HG03575 (cell line): ENCODE data around the gene SLC38A5.
"Not testable (repeated sequence)": the region's sequence is repeated elsewhere in the genome, so short reads cannot be mapped to it uniquely, and the experiment has no call there.

Experiments used
- ATAC-seq: cut with Tn5 transposase; IDR thresholded peaks from one replicate; pipeline ENCODE4 v1.9.1; 2021; ENCODE audit not compliant: unreplicated experiment, insufficient number of reproducible peaks, low FRiP score; ENCODE audit errors: extremely low read depth

Gene SLC38A5

DNA sequence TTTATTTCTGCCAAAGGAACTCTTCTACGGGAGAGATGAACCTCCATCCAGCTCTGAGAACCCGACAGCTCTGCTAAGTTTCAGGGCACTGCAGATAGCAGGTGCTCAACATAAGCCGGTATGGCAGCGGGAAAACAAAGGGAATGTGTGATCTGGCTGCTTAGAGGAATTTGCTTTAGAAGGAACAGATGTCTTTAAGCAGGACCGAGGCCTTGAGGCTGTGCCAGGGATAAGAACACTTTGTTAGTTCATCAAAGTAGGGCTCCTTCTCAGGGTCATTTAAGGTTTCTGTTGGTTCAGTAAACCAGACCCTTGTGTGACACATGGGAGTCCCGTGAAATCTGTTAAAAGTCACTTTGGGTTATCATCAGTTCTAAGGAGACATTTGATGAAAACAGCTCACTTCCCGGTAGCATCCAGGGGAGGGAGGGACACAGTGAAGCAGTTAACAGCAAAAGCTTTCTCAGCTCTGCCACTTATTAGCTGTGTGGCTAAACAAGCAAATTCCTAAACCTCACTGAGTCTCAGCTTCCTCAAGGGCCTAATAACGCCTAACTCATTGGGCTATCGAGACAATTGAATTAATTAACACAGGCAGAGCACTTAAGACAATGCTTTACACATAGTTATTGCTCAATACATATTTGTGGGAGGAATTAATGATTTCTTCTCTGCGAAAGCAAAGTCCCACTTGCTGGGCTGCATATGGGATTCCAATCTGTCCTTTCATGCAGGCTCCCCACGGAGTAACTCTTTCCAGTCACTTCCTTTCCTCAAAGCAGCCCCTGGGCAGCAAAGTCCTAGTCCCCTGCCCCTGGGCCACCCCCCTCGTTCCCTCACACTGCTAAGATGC, 3.0 kb upstream of the SLC38A5 start:
- no peak for ATAC-seq

DNA sequence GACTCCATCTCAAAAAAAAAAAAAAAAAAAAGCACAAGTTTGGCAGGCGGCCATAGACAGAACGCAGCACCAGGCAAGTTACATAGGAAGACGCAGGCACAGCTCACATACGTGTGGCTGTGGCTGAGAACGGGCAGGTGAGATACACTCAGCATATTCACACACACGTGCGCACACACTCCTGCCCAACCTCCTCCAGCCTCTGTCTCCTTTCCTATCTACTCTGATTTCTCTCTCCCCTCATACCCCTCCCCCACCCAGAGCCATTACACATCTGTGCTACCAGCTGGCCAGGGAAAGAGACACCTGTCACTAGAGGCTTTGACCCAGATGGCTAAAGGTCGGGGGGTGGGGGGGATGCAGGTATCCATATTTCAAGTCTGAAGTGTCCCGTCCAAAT, 2.2 kb upstream of the SLC38A5 start:
- no peak for ATAC-seq

DNA sequence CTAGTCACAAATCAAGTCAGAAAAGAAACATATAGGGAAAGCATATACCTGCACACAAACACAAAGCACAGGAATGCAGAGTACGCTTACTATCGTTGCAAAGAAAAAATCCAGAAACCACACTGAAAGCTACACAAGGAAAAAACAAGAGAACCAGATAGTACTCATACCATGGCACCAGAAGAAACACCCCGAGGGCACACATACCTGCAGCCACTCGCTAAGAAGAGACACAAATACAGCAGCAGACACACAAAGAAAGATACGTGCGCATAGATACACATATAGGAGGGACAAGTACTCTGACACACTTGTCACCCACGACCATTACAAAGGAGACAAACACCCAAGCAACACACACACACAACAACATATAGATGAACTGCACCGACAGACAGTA, 1.4 kb upstream of the SLC38A5 start:
- ATAC-seq, result no peak

DNA sequence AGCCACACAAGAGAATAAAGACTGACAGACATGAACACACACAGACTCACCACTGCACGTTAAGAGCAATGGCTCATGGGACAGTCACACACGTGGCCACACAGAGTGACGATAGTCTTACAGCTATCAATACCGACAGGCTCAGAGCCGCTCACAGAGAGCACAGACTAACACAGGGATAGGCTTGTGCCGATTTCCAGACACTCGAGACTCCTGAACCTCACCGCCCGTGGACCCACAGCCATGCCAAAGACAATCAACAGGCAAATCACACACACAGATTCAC, 716 bp upstream of the SLC38A5 start:
- no peak for ATAC-seq

DNA sequence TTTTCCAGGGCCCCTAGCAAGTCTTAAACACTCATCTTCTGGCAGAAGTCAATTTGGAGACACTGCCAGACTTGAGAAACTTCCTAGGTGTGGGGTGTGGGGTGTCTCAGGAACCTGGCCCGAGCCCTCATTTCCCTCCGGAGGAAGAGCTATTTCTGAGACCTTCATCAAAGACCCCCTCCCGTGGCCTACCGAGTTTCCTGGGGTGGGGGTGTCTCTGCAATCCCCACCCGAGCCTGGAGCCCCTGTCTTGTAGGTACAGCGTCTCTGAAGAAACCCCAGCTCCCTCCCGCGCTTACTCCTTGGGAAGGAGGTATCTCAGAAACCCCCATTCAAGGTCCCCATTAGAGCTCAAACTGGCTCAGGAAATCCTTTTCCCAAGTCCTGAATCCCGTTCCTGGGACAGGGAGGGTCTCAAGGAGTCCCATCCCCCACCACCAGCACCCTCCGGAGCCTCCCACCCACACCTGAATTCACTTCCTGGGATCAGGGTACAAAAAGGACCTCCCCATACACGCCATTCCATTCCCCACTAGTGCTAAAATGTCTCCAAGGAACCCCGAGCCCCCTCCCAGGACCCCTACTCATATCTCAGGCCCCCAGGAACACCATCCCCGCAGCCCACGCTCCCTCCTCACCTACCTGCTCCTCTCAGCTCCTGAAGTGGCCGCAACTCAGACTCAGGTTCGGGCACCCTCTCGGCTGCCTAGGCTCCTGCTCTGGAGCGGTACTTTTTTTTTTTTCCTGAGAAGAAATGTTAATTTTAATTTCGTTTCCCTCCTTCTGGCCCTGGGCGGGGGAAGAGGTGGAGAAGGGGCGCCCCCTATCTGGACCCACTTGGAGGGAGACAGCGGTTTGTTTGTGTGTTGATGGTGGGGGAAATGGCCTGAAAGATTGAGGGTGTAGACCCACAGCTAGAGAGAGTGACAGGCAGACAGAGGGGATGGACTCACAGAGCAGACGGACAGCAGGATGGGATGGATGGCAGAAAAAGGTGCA, 1.1 kb downstream of the SLC38A5 start:
- ATAC-seq, result no peak

DNA sequence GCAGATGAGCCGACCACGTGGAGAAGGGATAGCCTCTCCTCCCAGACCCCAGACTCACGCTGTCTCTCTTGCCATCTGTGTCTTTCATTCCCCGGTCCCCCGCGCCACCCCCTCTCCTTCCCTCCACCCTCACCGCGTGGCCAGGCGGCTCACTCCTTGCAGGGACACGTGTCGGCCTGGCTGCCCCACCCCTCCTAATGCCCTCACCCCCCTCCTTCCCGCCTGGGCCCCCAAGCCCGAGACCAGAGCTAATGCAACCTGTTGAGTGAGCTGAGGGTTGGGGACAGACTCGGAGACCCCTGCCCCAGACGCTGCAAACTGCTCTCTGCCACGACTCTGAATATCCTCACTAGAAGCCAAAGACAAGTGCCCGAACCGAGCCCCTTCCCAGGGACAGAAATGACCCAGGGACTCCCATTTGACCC, 1.8 kb downstream of the SLC38A5 start:
- ATAC-seq, result no peak

DNA sequence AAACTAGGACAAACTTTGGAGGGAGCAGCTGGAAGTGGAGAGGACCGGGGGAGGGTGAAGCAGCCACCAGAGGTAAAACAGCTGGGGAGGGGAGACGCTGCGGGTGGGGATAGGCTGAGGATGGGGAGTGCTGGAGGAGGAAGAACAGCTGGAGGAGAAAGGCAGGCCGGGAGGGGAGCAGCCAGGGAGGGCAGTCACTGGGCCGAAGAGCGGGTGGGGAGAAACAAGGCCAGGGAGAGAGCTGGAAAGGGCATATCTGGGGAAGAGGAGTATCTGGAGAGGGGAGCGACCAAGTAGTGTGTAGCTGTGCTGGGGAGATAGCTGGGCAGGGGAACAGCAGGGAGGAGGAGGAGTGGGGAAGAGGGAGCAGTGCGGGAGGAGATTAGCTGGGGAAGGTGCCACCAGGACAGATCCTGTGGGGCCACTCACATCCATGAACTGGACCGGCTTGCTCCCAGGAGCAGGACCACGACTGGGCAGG, 2.7 kb downstream of the SLC38A5 start:
- ATAC-seq, result no peak

DNA sequence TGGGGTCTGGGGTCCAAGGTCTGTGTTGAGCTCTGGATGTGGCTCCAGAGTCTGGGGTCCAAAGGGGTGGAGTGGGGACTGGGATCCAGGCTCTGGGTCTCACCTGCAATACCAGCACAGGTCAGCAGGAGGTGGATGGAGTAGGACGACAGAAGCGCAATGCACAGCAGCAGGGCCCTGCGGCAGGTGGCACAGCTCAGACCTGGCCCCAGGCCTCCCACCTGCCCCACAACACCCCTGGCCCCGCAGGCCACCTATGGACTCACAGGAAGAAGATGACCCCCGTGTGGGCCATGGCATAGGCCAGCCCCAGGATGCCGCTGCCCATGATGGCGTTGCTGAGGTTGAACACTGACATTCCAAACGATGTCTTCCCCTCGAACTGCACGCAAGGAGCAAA, 3.4 kb downstream of the SLC38A5 start:
- ATAC-seq, result no peak

DNA sequence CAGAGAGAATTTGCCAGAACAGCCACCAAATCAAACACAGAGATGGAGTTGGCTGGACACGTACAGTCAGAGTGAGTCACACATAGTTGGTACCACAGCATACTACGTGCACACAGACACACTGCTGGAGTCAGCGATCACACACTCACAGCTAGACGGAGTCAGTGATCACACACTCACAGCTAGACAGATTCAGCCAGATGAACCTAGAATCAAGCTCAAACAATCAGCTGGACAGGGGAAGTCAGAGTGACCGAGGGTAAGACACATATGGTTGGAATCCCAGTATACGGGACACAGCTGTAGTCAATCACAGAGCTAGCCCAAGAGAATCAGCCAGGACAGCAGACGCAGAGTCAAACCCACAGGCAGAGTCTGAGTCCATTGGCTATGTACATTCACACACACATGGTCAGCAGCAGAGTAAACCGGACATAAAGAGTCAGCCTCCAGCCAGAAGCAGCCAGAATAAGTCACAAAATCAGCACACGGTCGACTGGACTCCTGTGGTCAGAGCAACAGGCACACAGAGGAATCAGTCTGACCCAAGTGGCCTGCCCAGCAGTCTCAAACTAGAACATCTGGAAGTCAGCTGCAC, 4.6 kb downstream of the SLC38A5 start:
- no peak for ATAC-seq

DNA sequence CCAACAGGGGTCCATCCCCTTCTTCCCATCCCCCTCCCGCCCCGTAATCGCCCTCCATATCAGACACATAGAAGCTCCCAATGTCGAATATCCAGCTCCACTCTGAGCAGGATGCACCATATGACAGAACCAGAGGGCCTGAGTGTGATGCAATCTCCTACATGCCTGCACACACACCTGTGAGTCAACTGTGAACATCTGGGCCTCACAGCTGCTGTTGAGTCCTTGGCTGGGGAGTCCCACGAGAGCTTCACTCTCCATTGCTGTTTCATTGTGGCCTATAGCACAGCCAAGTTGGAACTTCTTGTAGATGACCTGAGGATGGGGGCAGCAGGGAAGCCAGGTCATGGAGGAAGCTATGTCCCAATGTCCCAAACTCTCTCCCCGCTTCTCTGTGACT, 8.2 kb downstream of the SLC38A5 start:
- no peak for ATAC-seq

DNA sequence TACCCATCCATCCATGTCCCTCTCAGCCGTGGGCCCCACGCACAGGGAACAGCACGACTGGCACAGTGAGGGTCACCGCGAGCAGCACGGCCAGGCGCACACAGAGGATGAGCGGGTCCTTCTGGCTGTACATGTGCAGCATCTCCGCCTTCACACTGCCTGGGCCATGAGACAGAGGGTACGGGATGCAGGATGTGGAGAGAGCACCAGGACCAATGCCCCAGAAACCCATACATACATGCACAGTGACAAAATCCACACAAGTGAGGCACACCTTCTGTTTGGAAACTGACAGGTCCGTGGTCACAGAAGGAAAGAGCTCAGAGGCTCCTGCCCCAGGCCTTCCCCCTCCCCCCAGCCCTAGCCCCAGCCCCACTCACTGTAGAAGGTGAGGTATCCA, 9.5 kb downstream of the SLC38A5 start:
- ATAC-seq, result no peak

DNA sequence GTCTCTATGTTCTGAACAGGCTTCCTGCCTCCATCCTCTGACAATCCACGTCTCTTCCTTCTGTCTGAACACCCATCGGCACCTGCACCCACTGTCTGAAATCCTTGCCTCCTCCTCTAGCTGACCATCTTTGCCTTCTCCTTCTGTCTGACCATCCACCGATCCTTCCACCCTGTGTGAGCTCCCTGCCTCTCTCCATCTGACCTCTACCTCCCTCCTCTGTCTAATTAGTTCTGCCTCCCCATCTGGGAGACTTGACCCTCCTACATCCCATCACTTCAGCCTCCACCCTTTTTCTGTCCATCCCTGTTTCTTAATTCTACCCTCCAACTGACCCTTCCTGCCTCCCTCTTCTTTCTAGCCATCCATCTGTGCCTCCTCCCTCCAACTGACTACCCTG, 10.0 kb downstream of the SLC38A5 start:
- ATAC-seq, result no peak

DNA sequence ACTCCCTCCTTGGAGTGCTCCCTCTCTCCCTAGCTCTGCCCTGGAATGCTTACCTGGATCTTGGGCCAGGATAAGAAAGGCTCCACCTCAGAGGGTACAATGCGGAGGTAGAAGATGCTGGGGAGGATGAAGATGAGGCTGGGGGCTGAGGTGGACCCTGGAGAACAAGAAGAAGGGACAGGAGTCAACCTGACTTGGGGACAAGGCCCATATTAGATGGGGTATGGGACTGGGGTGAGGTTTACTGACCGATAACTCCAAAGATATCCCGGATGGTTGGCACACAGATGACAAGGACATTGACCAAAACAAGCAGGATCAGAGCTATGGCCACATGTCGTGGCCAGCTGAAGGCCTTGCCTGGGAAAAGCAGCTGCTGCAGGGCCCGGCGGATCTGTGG, 10.6 kb downstream of the SLC38A5 start:
- no peak for ATAC-seq

DNA sequence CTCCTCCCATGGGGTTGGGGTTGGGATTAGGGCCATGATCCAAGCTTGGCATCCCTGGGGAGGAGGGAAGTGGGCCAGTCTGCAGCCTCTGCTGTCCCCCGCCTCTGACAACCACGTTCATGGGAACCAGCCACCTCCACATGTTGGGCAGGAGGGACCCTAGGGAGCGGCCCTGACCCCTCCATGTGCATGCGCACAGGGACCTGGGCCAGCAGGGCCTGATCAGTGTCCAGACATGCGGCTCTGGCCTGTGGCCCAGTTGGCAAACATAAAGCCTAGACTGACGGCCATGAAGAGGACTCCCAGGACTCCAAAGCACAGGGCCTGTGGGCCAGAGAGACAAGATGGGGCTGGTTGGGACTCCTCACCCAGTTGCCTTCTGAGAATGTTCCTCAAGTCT, 11.3 kb downstream of the SLC38A5 start:
- no peak for ATAC-seq

DNA sequence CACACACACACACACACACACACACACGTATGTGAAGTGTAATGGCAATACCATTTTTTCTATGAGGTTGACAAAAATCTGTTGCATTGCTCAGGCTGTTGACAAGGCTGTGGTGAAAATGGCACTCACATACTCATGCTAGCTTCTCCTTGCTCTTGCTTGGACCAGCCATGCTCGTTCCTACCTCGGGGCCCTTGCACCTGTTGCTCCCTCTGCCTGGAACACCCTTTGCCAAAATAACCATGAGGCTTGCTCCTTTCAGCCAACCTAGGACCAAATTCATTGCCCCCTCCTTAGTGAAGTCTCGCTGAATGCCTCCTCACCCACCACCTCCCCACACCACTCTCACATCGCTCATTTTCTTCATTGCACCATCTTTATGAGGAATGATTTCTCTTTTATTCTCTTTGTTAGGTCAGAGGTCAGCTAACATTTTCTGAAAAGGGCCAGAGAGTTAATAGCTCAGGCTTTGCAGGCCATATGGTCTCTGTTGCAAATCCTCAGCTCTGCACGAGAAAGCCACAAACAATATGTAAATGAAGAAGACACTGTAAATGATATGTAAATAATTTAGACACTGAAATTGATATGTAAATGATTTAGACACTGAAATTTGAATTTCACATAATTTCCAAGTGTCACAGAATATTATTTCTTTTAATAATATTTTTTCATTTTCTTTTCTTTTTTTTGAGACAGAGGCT, 13.3 kb downstream of the SLC38A5 start:
- no peak for ATAC-seq

DNA sequence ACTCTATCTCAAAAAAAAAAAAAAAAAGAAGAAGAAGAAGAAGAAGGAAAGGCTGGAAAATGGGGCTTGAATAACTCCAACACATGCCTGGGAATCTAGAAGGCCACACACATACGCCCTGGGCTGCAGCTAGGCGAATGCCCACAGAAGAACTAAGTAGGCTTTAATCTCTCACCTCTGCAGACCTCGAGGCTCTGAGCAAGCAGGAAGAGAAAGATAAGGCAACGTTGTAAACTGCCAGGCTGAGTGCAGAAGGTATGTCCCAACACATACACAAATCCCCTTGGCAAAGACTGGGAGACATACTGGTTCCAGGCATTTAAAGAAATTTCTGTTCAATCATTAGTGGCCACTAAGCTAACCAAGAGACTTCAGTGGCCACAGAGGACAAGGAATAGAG, 18.4 kb downstream of the SLC38A5 start:
- ATAC-seq, result no peak

DNA sequence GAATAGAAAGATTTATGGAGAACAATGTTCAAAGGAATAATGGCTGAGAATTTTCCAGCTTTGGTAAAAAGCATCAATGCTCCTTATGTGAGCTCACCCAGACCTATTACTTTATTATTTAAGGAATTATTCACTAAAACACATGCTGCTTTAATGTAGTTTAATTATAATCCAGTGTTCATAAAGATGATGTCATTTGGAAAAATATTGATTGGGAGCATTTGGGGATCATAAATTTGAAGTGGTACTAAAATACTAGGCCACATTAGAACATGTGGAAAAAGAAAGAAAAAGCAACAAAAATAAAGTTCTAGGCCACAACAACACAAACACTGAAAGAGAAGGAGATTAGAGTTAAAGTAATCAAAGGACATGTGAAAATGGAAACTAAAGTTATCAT, 20.0 kb downstream of the SLC38A5 start:
- no peak for ATAC-seq

DNA sequence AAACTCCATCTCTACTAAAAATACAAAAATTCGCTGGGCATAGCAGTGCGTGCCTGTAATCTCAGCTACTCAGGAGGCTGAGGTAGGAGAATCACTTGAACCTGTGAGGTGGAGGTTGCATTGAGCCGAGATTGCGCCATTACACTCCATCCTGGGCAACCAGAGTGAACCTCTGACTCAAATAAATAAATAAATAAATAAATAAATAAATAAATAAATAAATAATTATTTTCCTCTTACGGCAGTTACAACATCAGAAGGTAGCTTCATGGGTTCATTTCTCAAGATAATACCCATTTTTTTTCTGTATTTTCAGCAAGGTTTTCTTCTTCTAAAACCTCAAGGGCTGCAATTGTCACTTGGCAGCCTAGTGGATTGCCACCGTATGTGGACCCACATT, 22.9 kb downstream of the SLC38A5 start:
- ATAC-seq, result not testable (repeated sequence)

DNA sequence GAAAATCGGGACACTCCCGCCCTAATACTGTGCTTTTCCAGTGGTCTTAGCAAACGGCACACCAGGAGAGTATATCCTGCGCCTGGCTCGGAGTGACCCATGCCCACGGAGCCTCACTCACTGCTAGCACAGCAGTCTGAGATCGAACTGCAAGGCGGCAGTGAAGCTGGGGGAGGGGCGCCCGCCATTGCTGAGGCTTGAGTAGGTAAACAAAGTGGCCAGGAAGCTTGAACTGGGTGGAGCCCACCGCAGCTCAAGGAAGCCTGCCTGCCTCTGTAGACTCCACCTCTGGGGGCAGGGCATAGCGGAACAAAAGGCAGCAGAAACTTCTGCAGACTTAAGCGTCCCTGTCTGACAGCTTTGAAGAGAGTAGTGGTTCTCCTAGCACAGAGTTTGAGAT, 36.3 kb downstream of the SLC38A5 start:
- ATAC-seq, result not testable (repeated sequence)
